Gastrocnemius medialis (tissue), 4 donors: ENCODE data around the gene SAMD4B.

Experiments
- POLR2A ChIP-seq, 2 donors: fragments of 450-650 bp; IDR thresholded peaks; one replicate each; pipeline ENCODE4 v1.6.1; 2017; ENCODE audit warnings: antibody characterized with exemption in 2 of 2, mild to moderate bottlenecking in 2 of 2, moderate library complexity in 2 of 2
- TF ChIP-seq, protein P1 (sequence below), 5 experiments: fragments of 450-650 bp in 3 of 5; fragments of 200-600 bp in 2 of 5; sonication (generic) in 2 of 5; IDR thresholded peaks in 4 of 5; conservative IDR thresholded peaks in 1 of 5; 1 replicate in 4 of 5; 2 replicates in 1 of 5; pipeline ENCODE4 v1.5.1; 2016 to 2019; ENCODE audit warnings: antibody characterized with exemption in 5 of 5, mild to moderate bottlenecking in 3 of 5, moderate library complexity in 3 of 5

- TF ChIP-seq, protein P1, sequence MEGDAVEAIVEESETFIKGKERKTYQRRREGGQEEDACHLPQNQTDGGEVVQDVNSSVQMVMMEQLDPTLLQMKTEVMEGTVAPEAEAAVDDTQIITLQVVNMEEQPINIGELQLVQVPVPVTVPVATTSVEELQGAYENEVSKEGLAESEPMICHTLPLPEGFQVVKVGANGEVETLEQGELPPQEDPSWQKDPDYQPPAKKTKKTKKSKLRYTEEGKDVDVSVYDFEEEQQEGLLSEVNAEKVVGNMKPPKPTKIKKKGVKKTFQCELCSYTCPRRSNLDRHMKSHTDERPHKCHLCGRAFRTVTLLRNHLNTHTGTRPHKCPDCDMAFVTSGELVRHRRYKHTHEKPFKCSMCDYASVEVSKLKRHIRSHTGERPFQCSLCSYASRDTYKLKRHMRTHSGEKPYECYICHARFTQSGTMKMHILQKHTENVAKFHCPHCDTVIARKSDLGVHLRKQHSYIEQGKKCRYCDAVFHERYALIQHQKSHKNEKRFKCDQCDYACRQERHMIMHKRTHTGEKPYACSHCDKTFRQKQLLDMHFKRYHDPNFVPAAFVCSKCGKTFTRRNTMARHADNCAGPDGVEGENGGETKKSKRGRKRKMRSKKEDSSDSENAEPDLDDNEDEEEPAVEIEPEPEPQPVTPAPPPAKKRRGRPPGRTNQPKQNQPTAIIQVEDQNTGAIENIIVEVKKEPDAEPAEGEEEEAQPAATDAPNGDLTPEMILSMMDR (IDR thresholded peaks at IDR 0.05 in 4 of 5, conservative IDR thresholded peaks at IDR 0.05 in 1 of 5): no peak
- no peak for TF ChIP-seq POLR2A (IDR thresholded peaks at IDR 0.05)
Measured at GRCh38 chr19:39388657-39389056, 46.4 kb downstream of the SAMD4B start.
